ENCODE data around the gene AARS1. TPM values are rescaled to one million over a fixed set of nuclear protein-coding genes. Genes with fewer than 3 reads are reported as not detected.
"Not testable (repeated sequence)": the region's sequence is repeated elsewhere in the genome, so short reads cannot be mapped to it uniquely, and the experiment has no call there.

The AARS1 gene
- total and polyA plus RNA-seq, 10 of the 15 experiments (the other 5 are each of a cell fraction or from before 2014, with no cell fraction given): 21.5 to 143 (median 96.9) TPM

DNA sequence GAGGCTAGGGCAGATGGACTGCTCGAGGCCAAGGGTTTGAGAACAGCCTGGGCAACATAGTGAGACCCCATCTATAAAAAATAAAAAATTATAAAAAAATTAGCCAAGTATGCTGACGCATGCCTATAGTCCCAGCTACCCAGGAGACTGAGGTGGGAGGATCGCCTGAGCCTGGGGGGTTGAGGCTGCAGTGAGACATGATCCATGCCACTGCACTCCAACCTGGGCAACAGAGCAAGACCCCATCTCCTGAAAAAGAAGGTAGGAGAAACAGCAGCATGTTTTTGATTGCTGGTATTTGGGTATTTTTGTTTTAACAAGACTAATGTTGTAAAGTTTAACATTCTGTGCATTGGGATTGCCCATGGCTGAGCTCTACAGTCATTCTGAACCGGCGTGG is 48.5 kb upstream of the AARS1 start (continued):
- TF ChIP-seq, protein P1, sequence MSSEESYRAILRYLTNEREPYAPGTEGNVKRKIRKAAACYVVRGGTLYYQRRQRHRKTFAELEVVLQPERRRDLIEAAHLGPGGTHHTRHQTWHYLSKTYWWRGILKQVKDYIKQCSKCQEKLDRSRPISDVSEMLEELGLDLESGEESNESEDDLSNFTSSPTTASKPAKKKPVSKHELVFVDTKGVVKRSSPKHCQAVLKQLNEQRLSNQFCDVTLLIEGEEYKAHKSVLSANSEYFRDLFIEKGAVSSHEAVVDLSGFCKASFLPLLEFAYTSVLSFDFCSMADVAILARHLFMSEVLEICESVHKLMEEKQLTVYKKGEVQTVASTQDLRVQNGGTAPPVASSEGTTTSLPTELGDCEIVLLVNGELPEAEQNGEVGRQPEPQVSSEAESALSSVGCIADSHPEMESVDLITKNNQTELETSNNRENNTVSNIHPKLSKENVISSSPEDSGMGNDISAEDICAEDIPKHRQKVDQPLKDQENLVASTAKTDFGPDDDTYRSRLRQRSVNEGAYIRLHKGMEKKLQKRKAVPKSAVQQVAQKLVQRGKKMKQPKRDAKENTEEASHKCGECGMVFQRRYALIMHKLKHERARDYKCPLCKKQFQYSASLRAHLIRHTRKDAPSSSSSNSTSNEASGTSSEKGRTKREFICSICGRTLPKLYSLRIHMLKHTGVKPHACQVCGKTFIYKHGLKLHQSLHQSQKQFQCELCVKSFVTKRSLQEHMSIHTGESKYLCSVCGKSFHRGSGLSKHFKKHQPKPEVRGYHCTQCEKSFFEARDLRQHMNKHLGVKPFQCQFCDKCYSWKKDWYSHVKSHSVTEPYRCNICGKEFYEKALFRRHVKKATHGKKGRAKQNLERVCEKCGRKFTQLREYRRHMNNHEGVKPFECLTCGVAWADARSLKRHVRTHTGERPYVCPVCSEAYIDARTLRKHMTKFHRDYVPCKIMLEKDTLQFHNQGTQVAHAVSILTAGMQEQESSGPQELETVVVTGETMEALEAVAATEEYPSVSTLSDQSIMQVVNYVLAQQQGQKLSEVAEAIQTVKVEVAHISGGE (CRISPR knock-in tag; IDR thresholded peaks at IDR 0.05): no peak
- TF ChIP-seq, protein P2, sequence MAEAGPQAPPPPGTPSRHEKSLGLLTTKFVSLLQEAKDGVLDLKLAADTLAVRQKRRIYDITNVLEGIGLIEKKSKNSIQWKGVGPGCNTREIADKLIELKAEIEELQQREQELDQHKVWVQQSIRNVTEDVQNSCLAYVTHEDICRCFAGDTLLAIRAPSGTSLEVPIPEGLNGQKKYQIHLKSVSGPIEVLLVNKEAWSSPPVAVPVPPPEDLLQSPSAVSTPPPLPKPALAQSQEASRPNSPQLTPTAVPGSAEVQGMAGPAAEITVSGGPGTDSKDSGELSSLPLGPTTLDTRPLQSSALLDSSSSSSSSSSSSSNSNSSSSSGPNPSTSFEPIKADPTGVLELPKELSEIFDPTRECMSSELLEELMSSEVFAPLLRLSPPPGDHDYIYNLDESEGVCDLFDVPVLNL (IDR thresholded peaks at IDR 0.05; ENCODE audit: low read depth, low read length): no peak

DNA sequence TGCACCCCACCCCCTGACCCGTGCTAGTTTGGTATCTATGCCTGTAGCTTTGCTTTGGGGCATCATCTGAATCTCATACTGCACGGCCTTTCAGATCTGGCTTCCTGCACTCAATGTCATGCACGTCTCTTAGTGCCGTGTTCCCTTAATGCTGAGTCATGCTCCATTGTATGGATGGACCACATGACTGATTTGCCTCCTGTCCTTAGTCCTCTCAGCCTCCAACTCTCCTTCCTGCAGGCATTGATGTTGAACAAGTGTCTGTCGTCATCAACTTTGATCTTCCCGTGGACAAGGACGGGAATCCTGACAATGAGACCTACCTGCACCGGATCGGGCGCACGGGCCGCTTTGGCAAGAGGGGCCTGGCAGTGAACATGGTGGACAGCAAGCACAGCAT is 43.4 kb upstream of the AARS1 start:
- H3K4me1 ChIP-seq (ENCODE audit: control insufficient read depth, insufficient read depth, low read length); RAD21 ChIA-PET (ENCODE audit: unreplicated experiment); H3K27me3 ChIP-seq (replicated peaks in 1 of 2; ENCODE audit: control insufficient read depth in 2 of 2, insufficient read depth in 2 of 2, low read length in 1 of 2); intact Hi-C loops (cut with micrococcal nuclease; ENCODE audit: unreplicated experiment); H3K4me2 ChIP-seq (ENCODE audit: control insufficient read depth, insufficient read depth); CTCF ChIA-PET; H2AFZ ChIP-seq (ENCODE audit: control insufficient read depth, low read depth, low read length); ATAC-seq; POLR2A ChIA-PET; H3K4me3 ChIP-seq; in situ Hi-C loops (cut with MboI); DNase-seq (ENCODE audit: low read depth, low spot score); FAIRE-seq; H3K27ac ChIP-seq (ENCODE audit: control insufficient read depth, insufficient read depth); H3K79me2 ChIP-seq (ENCODE audit: control insufficient read depth, insufficient read depth, low read length); SMC1A ChIA-PET (ENCODE audit: uncharacterized antibody, unreplicated experiment); H3K9me3 ChIP-seq (replicated peaks; ENCODE audit: control insufficient read depth, insufficient read depth, low read length); BruUV-seq (replicated peaks); H3K9ac ChIP-seq (ENCODE audit: control insufficient read depth, insufficient read depth, low read length); H4K20me1 ChIP-seq (ENCODE audit: control insufficient read depth, insufficient read depth): not testable (repeated sequence)
- peaks cover 9 to 15% of the 10 kb centered on the region in 2 experiments for H3K36me3 ChIP-seq (ENCODE audit: control insufficient read depth in 2 of 2, insufficient read depth in 2 of 2, low read length in 1 of 2)
- 90% methylated on average over 5 of the region's 12 CpGs for WGBS (ENCODE audit: insufficient coverage, insufficient replicate concordance, low lambda C conversion rate, missing lambda C conversion rate)
